GM12873 (cell line): ENCODE data around the gene CACNB2.

Experiments used
- CTCF ChIP-seq: IDR thresholded peaks from 2 replicates; pipeline ENCODE4 v1.5.1; 2012; ENCODE audit warnings: low read depth, mild to moderate bottlenecking, moderate library complexity, low read length, control low read depth; ENCODE audit not compliant: insufficient read depth; ENCODE audit errors: missing control alignments

Gene CACNB2

GRCh38 chr10:18149196-18149800 is 9.1 kb downstream of the CACNB2 start:
- TF ChIP-seq CTCF = no peak

GRCh38 chr10:18151356-18151890 is 11.2 kb downstream of the CACNB2 start:
- TF ChIP-seq CTCF = no peak

- no peak for TF ChIP-seq CTCF
Measured at GRCh38 chr10:18155321-18155720, 15.1 kb downstream of the CACNB2 start.

DNA sequence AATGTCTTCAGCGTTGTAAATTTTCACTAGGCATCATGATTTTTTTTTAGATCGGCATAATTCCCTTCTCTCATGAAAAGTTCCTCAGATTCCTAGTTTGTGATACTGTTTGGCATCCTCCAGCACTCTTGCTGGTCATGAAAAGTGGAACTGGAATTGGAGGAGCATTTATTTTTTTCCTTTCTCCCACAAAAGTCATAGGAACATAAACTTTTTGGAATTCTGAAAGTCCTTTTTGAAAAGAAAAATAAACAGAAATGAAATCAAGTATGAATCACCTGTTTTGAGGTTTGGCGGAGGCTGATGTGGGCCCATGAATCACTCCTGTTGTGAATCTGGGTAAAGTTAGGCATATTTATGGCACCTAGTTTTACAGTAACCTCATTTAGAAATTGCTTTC is 17.7 kb downstream of the CACNB2 start:
- TF ChIP-seq CTCF = no peak

DNA sequence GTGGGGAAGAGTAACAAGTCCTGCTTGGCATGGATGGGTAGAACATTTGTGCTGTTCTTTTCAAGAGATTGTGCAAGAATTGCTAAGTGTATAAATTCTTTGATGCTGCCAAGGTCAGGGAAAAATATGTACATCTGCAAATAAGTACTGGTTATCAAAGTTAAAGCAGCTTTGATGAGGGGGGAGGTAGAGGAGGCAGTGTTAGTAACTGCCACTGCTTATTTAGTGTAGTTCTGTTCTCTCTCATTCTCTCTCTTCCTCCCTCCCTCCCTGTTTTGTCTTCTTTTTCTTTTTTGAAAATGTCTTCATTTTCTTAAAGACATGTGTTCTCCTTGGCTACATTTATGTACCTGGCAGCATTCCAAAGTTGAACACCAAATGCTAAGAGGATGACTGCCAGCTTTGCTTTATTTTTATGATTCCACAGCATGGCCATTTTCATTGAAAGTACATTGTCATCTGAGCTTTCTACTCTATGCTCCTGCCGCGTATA is 18.6 kb downstream of the CACNB2 start:
- no peak for TF ChIP-seq CTCF

GRCh38 chr10:18159557-18159956 is 19.3 kb downstream of the CACNB2 start:
- no peak for TF ChIP-seq CTCF

DNA sequence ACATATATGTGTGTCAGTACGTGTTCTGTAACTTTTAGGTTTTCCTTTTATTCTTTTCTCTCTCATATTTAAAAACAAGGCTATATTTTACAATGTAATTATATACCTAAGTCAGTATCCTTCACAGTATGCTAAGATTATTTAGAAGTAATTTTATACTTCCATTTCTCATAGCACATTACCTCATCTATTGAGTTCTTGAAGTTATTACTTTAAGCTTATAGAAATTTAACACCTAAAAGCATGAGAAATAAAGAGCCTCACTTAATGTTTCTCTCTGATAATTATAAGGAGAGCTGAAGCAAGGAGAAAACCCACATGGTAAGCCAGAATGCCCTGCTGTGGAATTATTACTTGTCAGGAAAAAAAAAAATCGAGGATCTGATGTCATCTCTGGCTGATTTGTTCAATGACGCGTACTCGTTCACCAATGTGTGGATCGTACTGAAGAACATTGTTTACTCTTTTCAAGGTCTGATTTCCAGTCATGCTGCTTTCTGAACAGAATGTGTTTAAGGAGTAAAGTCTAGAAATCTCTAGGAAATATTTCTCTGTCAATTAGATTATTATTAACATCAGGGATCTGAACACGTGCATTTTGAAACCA is 21.9 kb downstream of the CACNB2 start:
- no peak for TF ChIP-seq CTCF
